ENCODE measurements around the gene TTC23.

DNA sequence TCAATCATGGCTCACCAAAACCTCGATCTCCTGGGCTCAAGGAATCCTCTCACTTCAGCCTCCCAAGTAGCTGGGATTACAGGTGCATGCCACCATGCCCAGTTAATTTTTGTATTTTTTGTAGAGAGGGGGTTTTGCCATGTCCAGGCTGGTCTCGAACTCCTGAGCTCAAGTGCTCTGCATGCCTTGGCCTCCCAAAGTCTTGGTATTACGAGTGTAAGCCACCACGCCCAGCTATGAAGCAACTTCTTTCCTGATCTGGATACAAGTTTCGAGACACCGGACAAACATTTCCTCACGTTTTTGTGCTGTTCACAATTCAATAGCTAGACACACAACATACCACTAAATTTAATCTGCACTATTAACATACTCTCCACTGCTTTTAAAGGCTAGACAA, 147.9 kb downstream of the TTC23 start:
- TF ChIP-seq, protein P1, sequence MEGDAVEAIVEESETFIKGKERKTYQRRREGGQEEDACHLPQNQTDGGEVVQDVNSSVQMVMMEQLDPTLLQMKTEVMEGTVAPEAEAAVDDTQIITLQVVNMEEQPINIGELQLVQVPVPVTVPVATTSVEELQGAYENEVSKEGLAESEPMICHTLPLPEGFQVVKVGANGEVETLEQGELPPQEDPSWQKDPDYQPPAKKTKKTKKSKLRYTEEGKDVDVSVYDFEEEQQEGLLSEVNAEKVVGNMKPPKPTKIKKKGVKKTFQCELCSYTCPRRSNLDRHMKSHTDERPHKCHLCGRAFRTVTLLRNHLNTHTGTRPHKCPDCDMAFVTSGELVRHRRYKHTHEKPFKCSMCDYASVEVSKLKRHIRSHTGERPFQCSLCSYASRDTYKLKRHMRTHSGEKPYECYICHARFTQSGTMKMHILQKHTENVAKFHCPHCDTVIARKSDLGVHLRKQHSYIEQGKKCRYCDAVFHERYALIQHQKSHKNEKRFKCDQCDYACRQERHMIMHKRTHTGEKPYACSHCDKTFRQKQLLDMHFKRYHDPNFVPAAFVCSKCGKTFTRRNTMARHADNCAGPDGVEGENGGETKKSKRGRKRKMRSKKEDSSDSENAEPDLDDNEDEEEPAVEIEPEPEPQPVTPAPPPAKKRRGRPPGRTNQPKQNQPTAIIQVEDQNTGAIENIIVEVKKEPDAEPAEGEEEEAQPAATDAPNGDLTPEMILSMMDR (IDR thresholded peaks at IDR 0.05; ENCODE audit: insufficient read depth, low read length) = no peak
- no peak for TF ChIP-seq POLR2AphosphoS5 (IDR thresholded peaks at IDR 0.05; ENCODE audit: low read depth)
